Measurements from ENCODE around the gene GASK1A.

Gene GASK1A

DNA sequence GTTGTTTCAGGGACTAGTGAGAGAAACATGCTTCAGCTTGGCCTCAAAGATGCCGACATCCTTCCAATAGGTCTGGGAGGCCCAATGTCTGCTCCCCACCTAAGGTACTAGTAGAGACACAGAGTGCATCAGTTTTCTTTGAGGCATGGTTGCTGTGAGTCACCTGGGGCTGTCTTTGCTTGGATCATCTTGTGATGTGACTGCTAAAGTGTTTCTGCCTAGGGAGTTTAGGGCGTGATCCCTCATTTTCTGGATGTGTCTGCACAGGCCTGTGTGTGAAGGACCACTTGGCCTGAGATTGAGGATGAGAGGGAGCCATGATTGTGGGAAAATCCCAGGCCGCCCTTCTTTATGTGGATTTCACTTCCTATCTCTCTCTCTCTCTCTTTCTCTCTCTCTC is 4.8 kb downstream of the GASK1A start:
- H3K4me1 ChIP-seq (ENCODE audit: control insufficient read depth, low read depth, low read length): peaks cover 41% of the 10 kb centered on the region
- H3K27ac ChIP-seq (ENCODE audit: low read length): no peak overlapping the region
- no peak overlapping the region for H3K9ac ChIP-seq (ENCODE audit: low read length)
- no peaks in the 10 kb centered on the region for H3K36me3 ChIP-seq (ENCODE audit: control insufficient read depth, low read depth, low read length)
- no peak overlapping the region for H3K4me3 ChIP-seq (ENCODE audit: low read length)
- H3K9me3 ChIP-seq (ENCODE audit: control insufficient read depth, low read depth, low read length): no peaks in the 10 kb centered on the region
- peaks cover 22% of the 10 kb centered on the region for H3K27me3 ChIP-seq (ENCODE audit: control insufficient read depth, insufficient read depth, low read length)

DNA sequence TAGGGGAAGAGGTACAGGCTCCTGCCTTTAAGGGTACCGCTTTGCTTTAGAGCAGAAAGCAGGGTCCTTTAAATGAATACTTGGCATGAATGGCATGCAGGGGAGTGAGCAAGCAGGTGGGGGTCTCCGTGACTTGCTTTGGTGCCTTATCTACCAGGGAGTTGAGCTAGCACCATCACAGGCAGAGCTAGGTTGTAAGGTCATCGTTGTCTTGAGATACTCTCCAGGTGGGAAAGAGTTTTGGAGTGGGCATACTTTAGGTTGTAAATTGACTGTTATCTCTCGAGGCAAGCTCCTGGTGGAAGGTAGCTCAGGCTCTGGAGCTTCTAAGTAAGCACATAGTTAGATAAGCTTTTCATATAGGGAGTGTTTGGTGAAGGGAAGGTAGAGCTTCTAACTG is 5.6 kb downstream of the GASK1A start:
- Histone ChIP-seq H3K36me3 (ENCODE audit: control insufficient read depth, low read depth, low read length) (no peaks in the 10 kb centered on the region), H3K27me3 (ENCODE audit: control insufficient read depth, insufficient read depth, low read length) (peaks cover 18% of the 10 kb centered on the region), H3K9me3 (ENCODE audit: control insufficient read depth, low read depth, low read length) (no peaks in the 10 kb centered on the region), H3K4me1 (ENCODE audit: control insufficient read depth, low read depth, low read length) (peaks cover 44% of the 10 kb centered on the region), H3K27ac (ENCODE audit: low read length) (no peak overlapping the region), H3K4me3 (ENCODE audit: low read length) (no peak overlapping the region), H3K9ac (ENCODE audit: low read length) (no peak overlapping the region)

DNA sequence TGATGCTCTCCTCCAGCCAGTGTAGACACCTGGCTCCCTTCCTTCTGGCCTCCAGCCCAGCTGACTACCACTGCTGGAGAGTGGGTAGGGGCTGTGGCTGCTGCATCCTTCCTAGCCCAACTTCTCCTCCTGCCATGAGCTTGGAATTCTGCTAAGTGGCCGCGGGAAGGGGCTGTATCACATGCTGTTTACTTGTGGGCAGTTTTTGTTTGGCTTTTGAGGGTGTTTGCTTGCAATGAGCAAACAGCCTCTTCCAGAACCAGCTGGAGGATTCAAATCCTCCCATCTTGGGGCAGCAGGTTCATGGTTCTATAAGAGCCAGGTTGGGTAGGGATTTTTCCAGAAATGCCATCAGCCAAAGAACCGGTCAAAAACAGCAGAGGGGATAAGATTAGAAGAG is 9.0 kb downstream of the GASK1A start:
- no peak overlapping the region for H3K9ac ChIP-seq (ENCODE audit: low read length)
- no peak overlapping the region for H3K4me3 ChIP-seq (ENCODE audit: low read length)
- H3K27me3 ChIP-seq (ENCODE audit: control insufficient read depth, insufficient read depth, low read length): no peaks in the 10 kb centered on the region
- no peak overlapping the region for H3K27ac ChIP-seq (ENCODE audit: low read length)
- H3K9me3 ChIP-seq (ENCODE audit: control insufficient read depth, low read depth, low read length): no peaks in the 10 kb centered on the region
- H3K36me3 ChIP-seq (ENCODE audit: control insufficient read depth, low read depth, low read length): no peaks in the 10 kb centered on the region
- peaks cover 32% of the 10 kb centered on the region for H3K4me1 ChIP-seq (ENCODE audit: control insufficient read depth, low read depth, low read length)

DNA sequence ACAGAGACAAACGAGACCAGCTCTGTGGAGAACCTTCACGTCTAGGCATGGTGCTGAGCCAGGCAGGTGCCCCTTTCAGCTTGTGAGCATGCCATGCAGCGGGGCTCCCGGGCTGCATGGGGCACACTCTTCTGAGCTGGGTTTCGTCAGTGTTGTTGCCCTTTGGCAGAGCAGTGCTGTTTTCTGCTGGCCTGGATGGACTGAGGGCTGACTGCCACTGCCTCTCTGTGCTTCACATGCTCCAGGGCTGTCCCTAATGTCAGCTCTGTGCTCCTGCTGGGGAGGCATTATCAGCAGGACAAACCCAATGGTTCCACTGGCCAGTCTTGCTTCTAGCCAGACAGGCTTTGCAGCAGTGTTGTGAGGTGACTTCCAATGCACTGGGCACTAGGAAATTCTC is 9.5 kb downstream of the GASK1A start:
- Histone ChIP-seq H3K4me1 (ENCODE audit: control insufficient read depth, low read depth, low read length) (peaks cover 28% of the 10 kb centered on the region), H3K4me3 (ENCODE audit: low read length) (no peak overlapping the region), H3K36me3 (ENCODE audit: control insufficient read depth, low read depth, low read length) (no peaks in the 10 kb centered on the region), H3K27me3 (ENCODE audit: control insufficient read depth, insufficient read depth, low read length) (no peaks in the 10 kb centered on the region), H3K9ac (ENCODE audit: low read length) (no peak overlapping the region), H3K27ac (ENCODE audit: low read length) (no peak overlapping the region), H3K9me3 (ENCODE audit: control insufficient read depth, low read depth, low read length) (no peaks in the 10 kb centered on the region)

DNA sequence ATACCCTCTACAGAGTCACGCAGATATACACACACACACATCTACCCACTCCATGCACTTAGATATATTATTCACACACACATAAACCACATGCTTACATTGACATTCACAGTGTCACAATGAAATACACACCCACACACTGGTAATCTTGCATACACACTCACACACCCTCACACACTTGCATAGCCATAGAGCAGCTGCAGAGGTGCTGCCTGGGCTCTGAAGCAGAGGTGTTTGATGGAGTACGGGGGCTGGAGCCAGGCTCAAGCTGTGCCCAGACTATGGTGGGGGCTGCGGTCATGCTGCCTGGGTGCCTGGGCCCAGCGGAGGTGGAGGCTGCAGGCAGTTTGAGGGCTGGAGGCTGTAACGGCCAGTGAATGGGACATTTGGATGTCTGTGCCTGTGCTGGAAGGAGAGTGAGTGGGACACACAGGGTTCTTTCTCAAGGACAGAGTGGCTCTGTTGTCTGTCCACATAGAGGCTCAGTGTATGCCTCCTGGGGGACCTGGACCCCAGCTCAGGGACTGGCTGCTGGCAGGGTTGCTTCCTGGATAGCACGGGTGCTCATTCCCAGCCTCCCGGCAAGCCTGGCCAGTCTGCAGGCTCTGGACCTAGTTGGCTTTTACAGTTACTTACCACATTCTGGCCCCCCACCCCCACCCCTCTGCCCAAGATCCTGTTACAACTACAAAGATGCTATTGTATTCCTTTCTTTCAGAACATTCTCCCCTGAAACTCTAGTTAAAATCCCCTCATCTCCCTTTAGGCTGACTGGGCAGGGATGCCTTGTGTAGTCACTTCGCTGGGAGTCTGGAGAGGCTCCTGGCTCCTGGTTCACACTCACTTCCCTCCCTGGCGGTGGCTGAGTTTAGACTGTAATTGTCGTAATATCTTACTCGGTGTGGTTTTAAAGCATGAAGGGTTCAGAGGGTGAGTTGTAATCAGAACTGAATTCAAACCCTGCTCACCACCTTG is 12.5 kb downstream of the GASK1A start:
- no peak overlapping the region for H3K27ac ChIP-seq (ENCODE audit: low read length)

DNA sequence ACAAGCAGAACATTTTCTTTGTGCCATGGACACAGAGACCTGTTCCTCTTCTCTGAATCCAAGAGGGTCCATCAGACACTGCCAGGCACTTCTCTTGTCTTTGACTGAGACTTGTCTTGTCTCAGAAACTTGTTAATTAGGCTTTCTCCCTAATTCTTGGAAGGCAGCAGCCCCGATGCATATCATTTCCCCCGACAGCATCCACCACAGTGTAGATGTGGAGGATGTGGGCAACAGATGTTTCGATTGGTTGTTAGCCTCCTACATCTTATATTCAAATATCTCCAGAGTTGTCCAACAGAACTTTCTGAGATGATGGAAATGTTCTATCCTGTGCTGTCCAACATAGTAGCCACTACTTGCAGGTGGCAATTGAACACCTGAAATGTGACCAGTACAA is 15.5 kb downstream of the GASK1A start:
- Histone ChIP-seq H3K4me3 (ENCODE audit: low read length) (no peak overlapping the region), H3K27me3 (ENCODE audit: control insufficient read depth, insufficient read depth, low read length) (no peaks in the 10 kb centered on the region), H3K9me3 (ENCODE audit: control insufficient read depth, low read depth, low read length) (no peaks in the 10 kb centered on the region), H3K27ac (ENCODE audit: low read length) (no peak overlapping the region), H3K36me3 (ENCODE audit: control insufficient read depth, low read depth, low read length) (no peaks in the 10 kb centered on the region), H3K9ac (ENCODE audit: low read length) (no peak overlapping the region), H3K4me1 (ENCODE audit: control insufficient read depth, low read depth, low read length) (peaks cover 4% of the 10 kb centered on the region)

More for the DNA sequence above, 12.5 kb downstream of the GASK1A start:
- Histone ChIP-seq H3K4me1 (ENCODE audit: control insufficient read depth, low read depth, low read length) (peaks cover 9% of the 10 kb centered on the region), H3K9me3 (ENCODE audit: control insufficient read depth, low read depth, low read length) (no peaks in the 10 kb centered on the region), H3K36me3 (ENCODE audit: control insufficient read depth, low read depth, low read length) (no peaks in the 10 kb centered on the region), H3K4me3 (ENCODE audit: low read length) (no peak overlapping the region), H3K9ac (ENCODE audit: low read length) (no peak overlapping the region), H3K27me3 (ENCODE audit: control insufficient read depth, insufficient read depth, low read length) (no peaks in the 10 kb centered on the region)

DNA sequence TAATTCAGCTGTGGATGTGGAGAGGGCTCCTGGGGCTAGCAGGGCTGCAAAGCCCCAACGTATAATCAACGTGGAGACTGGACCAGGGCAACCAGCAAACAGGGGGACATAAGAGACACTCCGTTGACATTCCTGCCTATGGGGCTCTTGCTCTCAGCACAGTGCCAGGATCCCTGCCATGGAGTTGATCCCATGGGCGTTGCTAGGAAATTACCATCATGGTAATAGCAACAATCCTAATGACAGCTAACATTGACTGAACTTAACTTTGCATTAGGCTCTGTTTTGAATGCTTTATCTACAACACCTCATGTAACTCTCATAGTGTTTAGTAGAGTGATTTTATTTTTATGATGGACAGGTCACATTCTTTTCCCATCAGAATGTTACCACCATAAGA is 16.9 kb downstream of the GASK1A start:
- Histone ChIP-seq H3K36me3 (ENCODE audit: control insufficient read depth, low read depth, low read length) (no peaks in the 10 kb centered on the region), H3K4me1 (ENCODE audit: control insufficient read depth, low read depth, low read length) (peaks cover 4% of the 10 kb centered on the region), H3K27ac (ENCODE audit: low read length) (no peak overlapping the region), H3K9me3 (ENCODE audit: control insufficient read depth, low read depth, low read length) (no peaks in the 10 kb centered on the region), H3K9ac (ENCODE audit: low read length) (no peak overlapping the region), H3K4me3 (ENCODE audit: low read length) (no peak overlapping the region), H3K27me3 (ENCODE audit: control insufficient read depth, insufficient read depth, low read length) (no peaks in the 10 kb centered on the region)

DNA sequence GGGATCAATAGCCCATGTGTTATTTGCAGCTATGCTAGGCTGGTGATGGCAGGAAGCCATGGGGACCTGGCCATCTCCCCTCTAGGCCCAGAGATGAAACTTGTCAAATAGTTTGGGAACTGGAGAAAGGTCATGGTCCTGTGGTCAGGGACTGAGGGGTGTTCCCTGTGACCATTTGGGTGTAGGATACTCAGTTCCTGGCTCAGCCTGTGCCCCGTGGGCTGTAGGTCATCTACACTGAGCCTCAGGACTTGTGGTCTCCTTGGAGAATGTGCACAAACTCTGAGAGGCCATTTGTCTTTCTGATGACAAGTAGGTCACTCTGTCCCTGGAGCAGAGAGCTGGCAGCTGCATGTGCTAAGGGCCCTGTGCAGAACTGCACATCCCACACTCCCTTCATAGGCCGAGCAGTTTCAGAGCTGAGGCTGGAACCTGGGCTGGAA is 17.5 kb downstream of the GASK1A start:
- Histone ChIP-seq H3K9ac (ENCODE audit: low read length) (no peak overlapping the region), H3K4me3 (ENCODE audit: low read length) (no peak overlapping the region), H3K27me3 (ENCODE audit: control insufficient read depth, insufficient read depth, low read length) (no peaks in the 10 kb centered on the region), H3K27ac (ENCODE audit: low read length) (no peak overlapping the region), H3K9me3 (ENCODE audit: control insufficient read depth, low read depth, low read length) (no peaks in the 10 kb centered on the region), H3K36me3 (ENCODE audit: control insufficient read depth, low read depth, low read length) (no peaks in the 10 kb centered on the region), H3K4me1 (ENCODE audit: control insufficient read depth, low read depth, low read length) (peaks cover 4% of the 10 kb centered on the region)

DNA sequence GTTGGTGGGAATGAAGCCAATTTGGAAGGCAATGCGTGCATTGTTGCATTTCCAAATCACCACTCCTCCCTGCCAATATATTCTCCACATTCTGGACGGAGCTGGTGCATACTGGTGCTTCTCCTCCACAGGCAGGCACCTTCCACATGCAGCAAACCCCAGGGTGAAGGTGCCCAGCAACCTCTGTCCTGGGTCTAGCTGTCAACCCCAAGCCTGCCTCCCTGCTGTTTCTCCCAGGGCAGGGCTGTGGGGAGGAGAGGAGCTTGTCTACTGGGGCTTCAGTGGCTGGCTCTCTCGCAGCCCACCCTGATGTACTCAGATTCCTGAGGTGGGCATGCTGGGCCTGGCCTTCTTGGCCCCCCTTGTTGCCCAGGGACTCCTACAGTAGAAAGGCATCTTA is 20.1 kb downstream of the GASK1A start:
- H3K9ac ChIP-seq (ENCODE audit: low read length): no peak overlapping the region
- H3K36me3 ChIP-seq (ENCODE audit: control insufficient read depth, low read depth, low read length): no peaks in the 10 kb centered on the region
- H3K27me3 ChIP-seq (ENCODE audit: control insufficient read depth, insufficient read depth, low read length): no peaks in the 10 kb centered on the region
- H3K9me3 ChIP-seq (ENCODE audit: control insufficient read depth, low read depth, low read length): no peaks in the 10 kb centered on the region
- H3K4me1 ChIP-seq (ENCODE audit: control insufficient read depth, low read depth, low read length): no peaks in the 10 kb centered on the region
- no peak overlapping the region for H3K4me3 ChIP-seq (ENCODE audit: low read length)
- no peak overlapping the region for H3K27ac ChIP-seq (ENCODE audit: low read length)

DNA sequence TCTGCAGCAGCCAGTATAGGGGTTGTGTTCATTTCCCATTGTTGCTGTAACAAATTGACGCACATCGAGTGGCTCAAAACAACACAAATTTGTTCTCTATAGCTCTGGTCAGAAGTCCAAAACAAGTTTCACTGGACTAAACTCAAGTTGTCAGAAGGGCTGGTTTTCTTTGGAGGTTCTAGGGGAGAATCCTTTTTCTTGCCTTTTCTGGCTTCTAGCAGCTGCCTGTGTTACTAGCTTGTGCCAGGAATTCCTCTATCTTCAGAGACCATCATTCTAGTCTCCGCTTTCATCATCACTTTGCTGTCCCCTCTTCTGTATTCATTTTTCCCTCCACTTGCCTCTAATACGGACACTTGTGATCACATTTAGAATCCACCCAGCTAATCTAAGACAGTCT is 20.5 kb downstream of the GASK1A start:
- H3K4me3 ChIP-seq (ENCODE audit: low read length): no peak overlapping the region
- H3K9ac ChIP-seq (ENCODE audit: low read length): no peak overlapping the region
- H3K27ac ChIP-seq (ENCODE audit: low read length): no peak overlapping the region
- H3K27me3 ChIP-seq (ENCODE audit: control insufficient read depth, insufficient read depth, low read length): no peaks in the 10 kb centered on the region
- no peaks in the 10 kb centered on the region for H3K36me3 ChIP-seq (ENCODE audit: control insufficient read depth, low read depth, low read length)
- H3K9me3 ChIP-seq (ENCODE audit: control insufficient read depth, low read depth, low read length): no peaks in the 10 kb centered on the region
- H3K4me1 ChIP-seq (ENCODE audit: control insufficient read depth, low read depth, low read length): no peaks in the 10 kb centered on the region

DNA sequence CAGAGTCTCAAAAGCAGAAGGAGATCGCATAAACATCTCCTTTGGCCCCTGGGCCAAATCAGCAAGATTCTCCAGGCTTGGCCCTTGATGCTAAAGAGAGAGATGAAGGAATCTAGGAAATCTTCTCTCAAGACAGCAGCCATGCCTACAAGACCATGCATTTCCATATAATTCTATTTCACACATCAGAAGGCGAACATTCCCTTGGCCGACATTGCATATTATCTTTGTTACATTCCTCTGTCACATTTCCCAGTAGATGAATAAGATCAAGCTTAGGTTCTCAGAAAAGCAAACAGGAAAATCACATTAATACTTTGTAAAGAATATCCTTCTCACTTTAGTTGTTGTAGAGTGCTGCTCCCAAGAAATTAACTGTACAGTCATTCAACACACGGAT is 21.3 kb downstream of the GASK1A start:
- H3K4me3 ChIP-seq (ENCODE audit: low read length): no peak overlapping the region
- H3K27ac ChIP-seq (ENCODE audit: low read length): no peak overlapping the region
- no peak overlapping the region for H3K9ac ChIP-seq (ENCODE audit: low read length)
- H3K27me3 ChIP-seq (ENCODE audit: control insufficient read depth, insufficient read depth, low read length): no peaks in the 10 kb centered on the region
- H3K4me1 ChIP-seq (ENCODE audit: control insufficient read depth, low read depth, low read length): no peaks in the 10 kb centered on the region
- no peaks in the 10 kb centered on the region for H3K9me3 ChIP-seq (ENCODE audit: control insufficient read depth, low read depth, low read length)
- no peaks in the 10 kb centered on the region for H3K36me3 ChIP-seq (ENCODE audit: control insufficient read depth, low read depth, low read length)

DNA sequence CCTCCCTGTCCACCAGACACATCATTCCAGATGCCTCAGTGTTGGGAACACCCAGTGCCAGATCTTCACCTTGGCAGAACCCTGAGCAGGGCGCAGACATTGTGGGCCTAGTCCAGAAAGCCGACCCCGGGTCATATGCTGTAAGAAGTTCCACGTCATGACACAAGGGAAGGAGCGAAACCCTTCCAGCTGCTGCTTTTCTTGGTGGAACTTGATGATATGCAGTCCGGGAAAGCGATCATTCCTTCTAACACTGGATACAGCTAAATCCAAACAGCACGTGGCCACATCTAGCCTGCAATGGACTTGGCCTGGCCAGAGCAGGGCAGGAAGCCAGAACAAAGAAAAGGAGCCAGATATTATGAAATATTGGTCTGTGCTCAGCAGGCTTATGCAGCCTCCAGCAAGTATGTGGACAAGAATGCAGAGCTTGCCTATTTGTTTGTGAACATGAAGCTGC is 22.0 kb downstream of the GASK1A start:
- no peak overlapping the region for H3K4me3 ChIP-seq (ENCODE audit: low read length)
- no peak overlapping the region for H3K27ac ChIP-seq (ENCODE audit: low read length)
- no peaks in the 10 kb centered on the region for H3K36me3 ChIP-seq (ENCODE audit: control insufficient read depth, low read depth, low read length)
- no peaks in the 10 kb centered on the region for H3K4me1 ChIP-seq (ENCODE audit: control insufficient read depth, low read depth, low read length)
- H3K27me3 ChIP-seq (ENCODE audit: control insufficient read depth, insufficient read depth, low read length): no peaks in the 10 kb centered on the region
- H3K9me3 ChIP-seq (ENCODE audit: control insufficient read depth, low read depth, low read length): no peaks in the 10 kb centered on the region
- no peak overlapping the region for H3K9ac ChIP-seq (ENCODE audit: low read length)
